GM21723 (cell line): ENCODE results near the gene MYL12B.
"Not testable (repeated sequence)": the region's sequence is repeated elsewhere in the genome, so short reads cannot be mapped to it uniquely, and the experiment has no call there.

ENCODE experiments used
- ATAC-seq: cut with Tn5 transposase; IDR thresholded peaks from one replicate; pipeline ENCODE4 v1.9.1; 2021; ENCODE audit warnings: mild to moderate bottlenecking, moderate library complexity; ENCODE audit not compliant: unreplicated experiment

Gene MYL12B

GRCh38 chr18:3294435-3295080, 32.6 kb downstream of the MYL12B start:
- no peak for ATAC-seq

DNA sequence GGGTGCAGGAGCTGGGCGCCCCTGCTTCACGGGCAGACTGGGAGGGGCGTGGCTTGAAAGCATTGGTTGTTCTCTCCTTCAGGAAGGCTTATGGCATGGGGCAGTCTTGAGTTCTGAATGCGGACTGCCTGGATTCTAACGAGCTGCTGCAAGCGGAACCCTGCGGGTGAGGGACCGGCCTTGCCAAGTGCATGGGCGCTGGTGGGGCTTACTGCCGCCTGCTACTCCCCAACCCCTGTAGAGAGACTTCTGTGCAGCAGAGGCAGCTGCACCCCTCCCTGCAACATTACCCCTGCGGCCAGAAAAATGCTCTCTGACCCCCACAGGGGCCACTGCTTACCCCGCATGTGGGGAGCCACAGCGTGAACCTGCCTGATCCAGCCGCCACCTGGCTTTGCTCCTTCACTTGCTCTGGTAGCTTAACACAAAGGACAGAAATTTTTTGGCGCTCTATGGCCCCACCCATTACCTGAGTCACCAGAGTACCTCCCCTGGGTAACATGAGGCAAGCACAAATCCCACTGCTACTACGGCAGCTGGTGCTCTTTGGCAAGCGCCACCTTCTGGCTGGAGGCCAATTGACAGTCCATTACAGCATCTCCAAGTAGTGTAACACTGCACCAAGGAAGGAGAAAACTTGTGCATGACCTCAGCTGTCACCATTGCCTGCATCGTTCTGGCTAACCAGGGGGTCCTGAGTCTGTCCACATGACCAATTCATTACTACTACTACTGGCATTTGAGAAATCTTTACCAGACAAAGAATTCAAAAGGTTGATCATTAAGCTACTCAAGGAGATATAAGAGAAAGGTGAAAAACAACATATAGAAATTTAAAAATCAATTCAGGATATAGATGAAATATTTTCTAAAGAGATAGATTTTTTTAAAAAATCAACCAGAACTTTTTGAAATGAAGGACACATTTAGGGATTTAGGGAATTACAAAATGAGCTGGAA, 35.4 kb downstream of the MYL12B start:
- ATAC-seq, result peak; percentile 99

DNA sequence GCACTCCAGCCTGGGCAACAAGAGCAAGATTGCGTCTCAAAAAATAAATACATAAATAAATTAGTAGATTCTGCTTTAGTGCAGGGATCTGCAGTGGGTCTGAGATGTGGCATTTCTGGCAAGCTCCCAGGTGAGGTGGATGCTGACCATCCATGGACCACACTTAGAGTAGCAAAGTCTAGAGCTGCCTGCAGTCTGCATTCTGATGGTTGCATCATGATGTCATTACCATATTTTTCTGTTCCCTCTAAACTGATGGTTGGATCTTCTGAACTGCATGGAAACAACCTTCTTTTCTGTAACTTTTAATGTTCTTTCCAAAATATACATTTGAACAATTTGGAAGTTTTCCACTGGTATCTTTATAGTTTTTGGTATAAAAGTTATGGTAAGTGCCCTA, 42.9 kb downstream of the MYL12B start:
- ATAC-seq, result no peak

DNA sequence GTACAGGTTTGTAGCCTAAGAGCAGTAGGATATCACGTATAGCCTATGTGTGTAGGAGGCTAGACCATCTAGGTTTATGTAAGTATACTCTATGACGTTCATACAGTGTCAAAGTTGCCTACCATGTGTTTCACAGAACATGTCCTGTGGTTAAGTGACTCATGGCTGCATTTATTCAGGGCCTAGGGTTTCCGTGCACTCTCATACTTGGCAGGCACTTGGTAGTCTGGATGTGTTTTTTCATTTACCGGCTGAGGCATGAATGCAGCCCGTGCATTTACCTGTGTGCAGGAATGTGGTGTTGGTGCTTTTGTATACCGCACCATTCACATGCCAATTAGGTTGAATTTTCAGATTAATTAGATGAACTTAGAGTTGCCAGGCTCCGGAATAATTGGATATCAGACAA, 43.4 kb downstream of the MYL12B start:
- peak; percentile 68 for ATAC-seq

DNA sequence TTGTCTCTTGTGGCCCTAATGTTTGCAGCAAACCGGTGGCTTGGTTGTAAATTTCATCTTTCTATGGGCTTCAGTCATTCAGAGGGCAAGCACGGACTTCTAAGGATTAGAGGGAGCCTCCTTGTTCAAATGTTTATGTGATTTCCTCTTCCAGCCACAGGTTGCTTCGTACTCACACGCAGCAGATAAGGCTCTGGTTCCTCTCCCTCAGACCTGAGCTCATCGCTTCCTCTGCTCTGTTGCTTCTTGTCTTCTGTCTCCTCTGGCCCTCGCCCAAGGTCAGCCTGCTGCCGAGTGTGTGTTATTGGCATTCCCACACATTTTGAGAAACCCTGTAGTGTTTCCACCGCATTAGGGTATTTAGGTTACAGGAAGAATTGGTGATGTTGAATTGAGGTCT, 44.0 kb downstream of the MYL12B start:
- ATAC-seq, result no peak

DNA sequence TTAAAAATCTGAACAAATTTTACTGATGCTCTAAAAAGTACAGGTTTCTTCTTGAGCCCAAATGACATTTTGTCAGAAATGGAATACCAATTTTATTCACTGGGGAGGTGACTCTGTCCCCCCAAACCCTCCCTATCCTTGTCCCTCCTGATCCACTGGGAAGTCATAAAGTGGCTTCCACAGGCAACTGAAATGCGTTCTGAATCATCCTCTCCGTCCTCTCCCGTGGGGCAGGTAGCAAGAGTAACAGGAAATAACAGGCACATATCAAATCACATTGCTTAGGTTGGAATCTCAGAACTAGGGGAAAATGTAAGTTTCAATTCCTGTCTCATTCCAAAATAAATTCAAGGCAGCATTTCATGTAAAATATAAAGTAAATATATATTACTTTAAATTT, 44.5 kb downstream of the MYL12B start:
- no peak for ATAC-seq

DNA sequence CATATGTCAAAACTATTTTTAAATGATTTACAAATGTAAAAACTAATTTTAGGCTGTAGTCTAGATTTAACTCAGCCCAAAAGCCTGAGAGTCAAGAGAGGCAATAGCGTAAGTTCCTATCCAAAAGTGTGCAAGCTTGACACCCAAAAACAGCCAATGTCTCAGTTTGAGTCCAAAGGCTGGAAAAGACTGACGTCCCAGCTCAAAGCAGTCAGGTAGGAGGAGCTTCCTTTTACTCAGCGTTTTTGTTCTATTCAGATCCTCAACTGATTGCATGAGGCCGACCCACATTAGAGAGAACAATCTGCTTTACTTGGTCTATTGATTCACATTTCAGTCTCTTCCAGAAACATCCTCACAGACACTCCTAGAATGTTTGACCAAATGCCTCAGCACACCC, 51.8 kb downstream of the MYL12B start:
- ATAC-seq, result no peak

- ATAC-seq, result not testable (repeated sequence)
These were observed 53.4 kb downstream of the MYL12B start for GRCh38 chr18:3315344-3315743.

- no peak for ATAC-seq
These were observed 57.5 kb downstream of the MYL12B start for GRCh38 chr18:3319399-3319798.

- no peak for ATAC-seq
These were observed 58.0 kb downstream of the MYL12B start for GRCh38 chr18:3319894-3320454.

DNA sequence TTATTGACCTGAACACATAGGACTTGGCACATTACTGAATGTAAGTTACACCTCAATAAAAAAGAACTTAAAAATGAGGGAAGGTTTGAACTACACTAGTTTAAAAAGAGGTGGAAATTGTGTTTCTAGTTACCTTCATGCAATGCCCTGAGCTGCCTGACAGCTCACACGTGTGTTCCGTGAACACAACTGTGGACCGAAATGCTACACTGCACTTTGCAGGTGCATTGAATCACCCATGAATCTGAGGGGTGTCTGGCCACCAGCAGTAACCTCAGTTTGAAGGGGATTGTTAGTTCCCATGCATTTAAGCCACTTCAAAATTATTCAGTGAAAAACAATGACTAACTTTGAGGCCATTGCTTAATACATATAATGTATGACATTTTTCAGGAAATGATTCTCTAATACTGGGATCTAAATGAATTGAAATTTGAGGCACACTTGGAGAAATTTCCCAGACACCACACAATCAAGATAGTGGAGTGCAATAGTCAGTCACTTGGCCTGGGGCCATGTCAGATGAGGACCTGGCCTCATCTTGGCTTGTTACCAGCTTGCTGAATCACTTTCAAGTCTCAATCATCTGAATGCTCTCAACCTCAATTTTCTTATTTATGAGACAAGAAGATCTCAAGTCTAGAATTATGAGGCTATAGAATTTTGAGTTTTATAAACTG, 59.3 kb downstream of the MYL12B start:
- no peak for ATAC-seq

DNA sequence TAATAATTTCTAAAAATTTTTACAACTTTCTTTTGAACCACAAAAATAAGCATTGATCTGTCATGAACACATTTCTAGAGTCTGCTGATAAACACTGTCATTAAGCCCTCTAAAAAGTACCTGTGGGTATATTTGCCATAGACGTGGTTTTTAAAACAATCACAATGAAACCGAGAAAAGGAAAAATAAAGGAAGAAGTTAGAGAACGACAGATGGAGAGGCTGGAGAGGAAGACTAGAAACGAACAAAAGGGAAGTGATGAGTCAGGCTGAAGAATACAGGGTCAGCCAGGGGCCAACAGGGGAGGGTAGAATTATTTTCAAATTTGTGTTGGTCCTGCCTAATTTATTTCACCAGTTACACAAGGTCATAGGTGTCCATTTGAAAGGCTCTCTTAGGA, 62.0 kb downstream of the MYL12B start:
- no peak for ATAC-seq
